K562 (cell line): ENCODE data around the gene SYMPK. TPM values are rescaled to one million over a fixed set of nuclear protein-coding genes. Genes with fewer than 3 reads are reported as not detected.
A peak's percentile ranks its signal among the peaks of the same experiment; 100 is the strongest.

Experiments
- ATAC-seq: fragments of 200-7000 bp; cut with Tn5 transposase; 3 replicates; pipeline ENCODE4 v1.9.1; 2020; ENCODE audit warnings: moderate library complexity
- BruUV-seq: library from RNA; stranded (reverse); fragments of 400-500 nt; replicated peaks from 2 replicates; lab custom pipeline; 2021; lab: Mats Ljungman, UMichigan
- CTCF ChIA-PET: fragments of 300-600 bp; formaldehyde crosslinking; extraction: SDS; loops from one replicate; lab custom pipeline; 2021; ENCODE audit warnings: low intra/inter-chr PET ratio; lab: Yijun Ruan, JAX
- POLR2A ChIA-PET: fragments of 300-600, 350-650 bp; sonication (Branson Sonifier 250); formaldehyde crosslinking; extraction: SDS; loops from one replicate; lab custom pipeline; 2021; ENCODE audit warnings: antibody characterized with exemption, inconsistent platforms; lab: Yijun Ruan, JAX
- DNase-seq, 4 experiments: peaks; one replicate each; pipeline versions ENCODE4 v3.0.0 to v3.0.0-alpha.2; 2011 to 2018; ENCODE audit warnings: low spot score in 3 of 4, mixed read lengths in 3 of 4; ENCODE audit errors: extremely low read depth in 1 of 4
- FAIRE-seq: peaks from 2 replicates; lab custom pipeline; 2011; peaks lifted over from hg19 to GRCh38; lab: Jason Lieb, UNC
- H2AFZ ChIP-seq: 2 replicates; pipeline ENCODE4 v1.6.0; 2011; ENCODE audit warnings: low read depth, low read length, control low read depth, inconsistent platforms
- H3K27ac ChIP-seq: fragments of 200-600 bp; 3 replicates; pipeline ENCODE4 v1.8.0; 2011; ENCODE audit warnings: low read depth, mild to moderate bottlenecking, control low read depth, inconsistent platforms, low read length, moderate library complexity, mixed read lengths; ENCODE audit errors: extremely low read depth
- H3K27me3 ChIP-seq, 2 experiments: fragments of 300-600 bp in 1 of 2; 2 replicates in 1 of 2; 3 replicates in 1 of 2; pipeline versions ENCODE4 v1.6.0 to v1.8.0; 2011; ENCODE audit warnings: inconsistent platforms in 2 of 2, low read length in 2 of 2, mild to moderate bottlenecking in 1 of 2, mixed read lengths in 1 of 2, moderate library complexity in 1 of 2; ENCODE audit not compliant: control insufficient read depth in 2 of 2, insufficient read depth in 2 of 2
- H3K36me3 ChIP-seq: fragments of 300-600 bp; 3 replicates; pipeline ENCODE4 v1.8.0; 2011; ENCODE audit warnings: mild to moderate bottlenecking, low read length, inconsistent platforms; ENCODE audit not compliant: control insufficient read depth, insufficient read depth
- H3K4me1 ChIP-seq, 2 experiments: fragments of 200-600 bp in 1 of 2; replicated peaks in 1 of 2; 2 replicates in 1 of 2; 3 replicates in 1 of 2; pipeline versions ENCODE4 v1.5.1 to v1.8.0; 2011; ENCODE audit warnings: inconsistent platforms in 2 of 2, low read length in 2 of 2, mild to moderate bottlenecking in 1 of 2, mixed read lengths in 1 of 2, moderate library complexity in 1 of 2; ENCODE audit not compliant: control insufficient read depth in 2 of 2, insufficient read depth in 2 of 2
- H3K4me2 ChIP-seq: 2 replicates; pipeline ENCODE4 v1.6.1; 2011; ENCODE audit warnings: low read length, control low read depth, inconsistent platforms, mixed read lengths; ENCODE audit not compliant: insufficient read depth
- H3K4me3 ChIP-seq: fragments of 200-600 bp; sonication (generic), shearing (Covaris generic); 2 replicates; pipeline ENCODE4 v1.5.1; 2016; ENCODE audit warnings: control low read depth, inconsistent platforms
- H3K79me2 ChIP-seq: fragments of 200-600 bp; 3 replicates; pipeline ENCODE4 v1.8.0; 2011; ENCODE audit warnings: low read length, inconsistent platforms; ENCODE audit not compliant: control insufficient read depth, insufficient read depth
- H3K9ac ChIP-seq, 2 experiments: 2 replicates each; pipeline versions ENCODE4 v1.6.0 to v1.6.1; 2011; ENCODE audit warnings: low read depth in 2 of 2, low read length in 2 of 2, control low read depth in 1 of 2, inconsistent platforms in 1 of 2, mild to moderate bottlenecking in 1 of 2, mixed read lengths in 1 of 2; ENCODE audit not compliant: insufficient read depth in 1 of 2
- H3K9me1 ChIP-seq: one replicate; pipeline ENCODE4 v1.6.0; 2011; ENCODE audit warnings: inconsistent platforms, mild to moderate bottlenecking, low read length, moderate library complexity; ENCODE audit not compliant: control insufficient read depth, insufficient read depth
- H3K9me3 ChIP-seq: replicated peaks from 2 replicates; pipeline ENCODE4 v1.5.1; 2011; ENCODE audit warnings: low read depth, low read length, inconsistent platforms; ENCODE audit not compliant: control insufficient read depth, insufficient read depth
- H4K20me1 ChIP-seq: replicated peaks from 2 replicates; pipeline ENCODE4 v1.6.1; 2011; ENCODE audit warnings: low read length, inconsistent platforms, mixed read lengths; ENCODE audit not compliant: control insufficient read depth, insufficient read depth
- CHCHD3 ChIP-seq: fragments of 250-450 bp; sonication (Bioruptor Pico); IDR thresholded peaks from 2 replicates; pipeline ENCODE4 v2.1.2; 2022; ENCODE audit warnings: mild to moderate bottlenecking
- KHSRP ChIP-seq: fragments of 450-650 bp; IDR thresholded peaks from 2 replicates; pipeline ENCODE4 v1.6.1; 2017
- PHB ChIP-seq: fragments of 250-450 bp; sonication (Bioruptor Pico); IDR thresholded peaks from 2 replicates; pipeline ENCODE4 v1.5.0; 2021
- POLR2G ChIP-seq: fragments of 200-400 bp; formaldehyde crosslinking; IDR thresholded peaks from 2 replicates; pipeline ENCODE4 v1.6.1; 2017; ENCODE audit warnings: low read depth, mild to moderate bottlenecking, antibody characterized with exemption, low read length, moderate library complexity
- PURB ChIP-seq: sonication (generic); formaldehyde crosslinking; IDR thresholded peaks from 2 replicates; pipeline ENCODE4 v1.9.0; 2021; ENCODE audit warnings: low read depth, mild to moderate bottlenecking, missing genetic modification reagents
- RBFOX2 ChIP-seq: fragments of 200-400 bp; formaldehyde crosslinking; IDR thresholded peaks from 2 replicates; pipeline ENCODE4 v1.6.1; 2017; ENCODE audit warnings: low read depth, mild to moderate bottlenecking, low read length, moderate library complexity
- WGBS: fragments of 100-300 bp; shearing (Covaris generic); methylation state at CpG from one replicate; pipeline ENCODE4 v1.1.6; 2016; ENCODE audit warnings: low coverage, mixed read lengths; ENCODE audit not compliant: insufficient coverage; ENCODE audit errors: missing lambda C conversion rate; 5-methylcytosine and 5-hydroxymethylcytosine counted together
- in situ Hi-C: fragments of 300-500 bp; cut with MboI; formaldehyde crosslinking; loops from 4 replicates; pipeline ENCODE4 v1.15.0; 2018; ENCODE audit warnings: inconsistent platforms, mixed read lengths
- intact Hi-C: fragments of 100-400 bp; cut with micrococcal nuclease; formaldehyde crosslinking; loops from 2 replicates; pipeline ENCODE4 v1.14.2; 2022
- polyA plus RNA-seq, 8 experiments: library from polyadenylated mRNA; depleted of rRNA in 4 of 8; stranded (reverse) in 5 of 8; unstranded in 3 of 8; fragments of >200 nt; fragmentation: Nextera tagmentation in 2 of 8; fragmentation: Illumina TruSeq in 1 of 8; extraction: Ambion mirVana in 2 of 8; extraction: Trizol in 1 of 8; gene quantifications; 2 replicates each; pipeline versions ENCODE4 v1.2.1 to v1.2.3, GENCODE V29; 2011 to 2014; ENCODE audit warnings: inconsistent platforms in 1 of 8, missing spikeins in 1 of 8
- total RNA-seq, 7 experiments: library from RNA; depleted of rRNA in 6 of 7; stranded (reverse); fragments of >200 nt in 6 of 7; fragmentation: Illumina TruSeq in 2 of 7; extraction: Trizol in 2 of 7; gene quantifications; 2 replicates each; pipeline versions ENCODE4 v1.2.1 to v1.2.3, GENCODE V29; 2011 to 2021; ENCODE audit warnings: low replicate concordance in 1 of 7
- TF ChIP-seq, protein P1 (sequence below): sonication (generic); formaldehyde crosslinking; IDR thresholded peaks from 2 replicates; pipeline ENCODE4 v1.8.1; 2023; ENCODE audit warnings: mild to moderate bottlenecking, missing genetic modification reagents
- TF ChIP-seq, protein P2 (sequence below), 2 experiments: fragments of 450-650 bp; formaldehyde crosslinking in 1 of 2; IDR thresholded peaks; 2 replicates each; pipeline versions ENCODE4 v1.4.0 to v1.6.1; 2014 to 2020; ENCODE audit warnings: mild to moderate bottlenecking in 2 of 2, borderline replicate concordance in 1 of 2, low read depth in 1 of 2
- TF ChIP-seq, protein P3 (sequence below): fragments of 250-450 bp; sonication (Bioruptor Pico); IDR thresholded peaks from 2 replicates; pipeline ENCODE4 v1.8.0; 2021; ENCODE audit warnings: borderline replicate concordance, mild to moderate bottlenecking, moderate library complexity; ENCODE audit not compliant: poor library complexity, severe bottlenecking

SYMPK gene
- total and polyA plus RNA-seq, 9 of the 15 experiments (the other 6 are each of a cell fraction or from before 2014, with no cell fraction given): 0.73 to 95.5 (median 58.4) TPM

DNA sequence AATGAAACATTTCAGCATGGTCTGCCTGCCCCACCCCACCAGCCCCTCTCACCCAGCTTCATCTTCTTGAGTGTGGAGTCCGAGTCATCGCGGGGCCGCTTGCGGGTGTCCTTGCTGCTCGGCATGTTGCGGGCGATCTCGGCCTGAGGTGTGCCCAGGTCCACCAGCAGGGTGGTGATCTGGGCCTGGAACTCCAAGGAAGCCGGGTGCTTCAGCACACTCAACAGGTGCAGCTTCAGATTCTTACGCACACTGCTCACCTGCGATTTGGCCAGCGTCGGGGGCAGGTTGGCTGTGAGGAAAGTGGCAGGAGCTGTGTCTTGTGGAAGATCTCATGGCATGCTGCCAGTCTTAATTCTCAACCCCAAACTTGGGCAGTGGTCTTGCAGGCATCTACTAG, 20.7 kb downstream of the SYMPK start:
- 98% methylated on average over 14 of the region's 14 CpGs for WGBS
- FAIRE-seq: no peak

More for the DNA sequence above, 20.7 kb downstream of the SYMPK start:
- ChIA-PET CTCF (no interaction called here), POLR2A (interaction anchor here (0.8 kb wide), 1 partner anchor 14 kb away, joined by 3 read pairs; no protein-coding TSS in a partner anchor)
- peak; percentile 36; the same call in 1 of the 2 replicates for TF ChIP-seq RBFOX2
- no peak for TF ChIP-seq PURB (CRISPR knock-in tag)
- TF ChIP-seq CHCHD3 (CRISPR knock-in tag): no peak
- TF ChIP-seq, protein P1, sequence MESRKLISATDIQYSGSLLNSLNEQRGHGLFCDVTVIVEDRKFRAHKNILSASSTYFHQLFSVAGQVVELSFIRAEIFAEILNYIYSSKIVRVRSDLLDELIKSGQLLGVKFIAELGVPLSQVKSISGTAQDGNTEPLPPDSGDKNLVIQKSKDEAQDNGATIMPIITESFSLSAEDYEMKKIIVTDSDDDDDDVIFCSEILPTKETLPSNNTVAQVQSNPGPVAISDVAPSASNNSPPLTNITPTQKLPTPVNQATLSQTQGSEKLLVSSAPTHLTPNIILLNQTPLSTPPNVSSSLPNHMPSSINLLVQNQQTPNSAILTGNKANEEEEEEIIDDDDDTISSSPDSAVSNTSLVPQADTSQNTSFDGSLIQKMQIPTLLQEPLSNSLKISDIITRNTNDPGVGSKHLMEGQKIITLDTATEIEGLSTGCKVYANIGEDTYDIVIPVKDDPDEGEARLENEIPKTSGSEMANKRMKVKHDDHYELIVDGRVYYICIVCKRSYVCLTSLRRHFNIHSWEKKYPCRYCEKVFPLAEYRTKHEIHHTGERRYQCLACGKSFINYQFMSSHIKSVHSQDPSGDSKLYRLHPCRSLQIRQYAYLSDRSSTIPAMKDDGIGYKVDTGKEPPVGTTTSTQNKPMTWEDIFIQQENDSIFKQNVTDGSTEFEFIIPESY (CRISPR knock-in tag): peak; percentile 31; the same call in 1 of the 2 replicates
- TF ChIP-seq POLR2G: peak; percentile 29; the same call in 1 of the 2 replicates
- TF ChIP-seq, protein P2, sequence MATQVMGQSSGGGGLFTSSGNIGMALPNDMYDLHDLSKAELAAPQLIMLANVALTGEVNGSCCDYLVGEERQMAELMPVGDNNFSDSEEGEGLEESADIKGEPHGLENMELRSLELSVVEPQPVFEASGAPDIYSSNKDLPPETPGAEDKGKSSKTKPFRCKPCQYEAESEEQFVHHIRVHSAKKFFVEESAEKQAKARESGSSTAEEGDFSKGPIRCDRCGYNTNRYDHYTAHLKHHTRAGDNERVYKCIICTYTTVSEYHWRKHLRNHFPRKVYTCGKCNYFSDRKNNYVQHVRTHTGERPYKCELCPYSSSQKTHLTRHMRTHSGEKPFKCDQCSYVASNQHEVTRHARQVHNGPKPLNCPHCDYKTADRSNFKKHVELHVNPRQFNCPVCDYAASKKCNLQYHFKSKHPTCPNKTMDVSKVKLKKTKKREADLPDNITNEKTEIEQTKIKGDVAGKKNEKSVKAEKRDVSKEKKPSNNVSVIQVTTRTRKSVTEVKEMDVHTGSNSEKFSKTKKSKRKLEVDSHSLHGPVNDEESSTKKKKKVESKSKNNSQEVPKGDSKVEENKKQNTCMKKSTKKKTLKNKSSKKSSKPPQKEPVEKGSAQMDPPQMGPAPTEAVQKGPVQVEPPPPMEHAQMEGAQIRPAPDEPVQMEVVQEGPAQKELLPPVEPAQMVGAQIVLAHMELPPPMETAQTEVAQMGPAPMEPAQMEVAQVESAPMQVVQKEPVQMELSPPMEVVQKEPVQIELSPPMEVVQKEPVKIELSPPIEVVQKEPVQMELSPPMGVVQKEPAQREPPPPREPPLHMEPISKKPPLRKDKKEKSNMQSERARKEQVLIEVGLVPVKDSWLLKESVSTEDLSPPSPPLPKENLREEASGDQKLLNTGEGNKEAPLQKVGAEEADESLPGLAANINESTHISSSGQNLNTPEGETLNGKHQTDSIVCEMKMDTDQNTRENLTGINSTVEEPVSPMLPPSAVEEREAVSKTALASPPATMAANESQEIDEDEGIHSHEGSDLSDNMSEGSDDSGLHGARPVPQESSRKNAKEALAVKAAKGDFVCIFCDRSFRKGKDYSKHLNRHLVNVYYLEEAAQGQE (IDR thresholded peaks at IDR 0.05; ENCODE audit: borderline replicate concordance): no peak
- TF ChIP-seq, protein P2 (CRISPR knock-in tag; IDR thresholded peaks at IDR 0.05; ENCODE audit: low read depth): no peak
- no peak for TF ChIP-seq PHB (CRISPR knock-in tag)
- TF ChIP-seq KHSRP: no peak
- TF ChIP-seq, protein P3, sequence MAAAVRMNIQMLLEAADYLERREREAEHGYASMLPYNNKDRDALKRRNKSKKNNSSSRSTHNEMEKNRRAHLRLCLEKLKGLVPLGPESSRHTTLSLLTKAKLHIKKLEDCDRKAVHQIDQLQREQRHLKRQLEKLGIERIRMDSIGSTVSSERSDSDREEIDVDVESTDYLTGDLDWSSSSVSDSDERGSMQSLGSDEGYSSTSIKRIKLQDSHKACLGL (CRISPR knock-in tag): no peak
- DNase-seq (no peak), ATAC-seq (no peak)
- BruUV-seq: no TSS peak
- in situ Hi-C loops (no loop called here), intact Hi-C loops (no loop called here)
- peaks cover 0 to 3% of the 10 kb centered on the region in 2 experiments; a peak in 1 of 5 replicates for H3K4me1 ChIP-seq
- no peak overlapping the region for H3K27ac ChIP-seq
- no peak overlapping the region for H3K4me2 ChIP-seq
- no peak overlapping the region for H2AFZ ChIP-seq
- no peak overlapping the region for H3K4me3 ChIP-seq
- H3K9me3 ChIP-seq: peaks cover 4% of the 10 kb centered on the region; the same call in 1 of the 2 replicates
- H3K9ac ChIP-seq: no peak overlapping the region
- H3K27me3 ChIP-seq: no peaks in the 10 kb centered on the region
- H3K79me2 ChIP-seq: no peaks in the 10 kb centered on the region
- H3K36me3 ChIP-seq: peaks cover 91% of the 10 kb centered on the region
- H4K20me1 ChIP-seq: no peaks in the 10 kb centered on the region
- no peaks in the 10 kb centered on the region for H3K9me1 ChIP-seq
